Endothelial cell of umbilical vein (primary cell): ENCODE data around the gene MAPK8IP2.

Source experiments
- EZH2 ChIP-seq: IDR thresholded peaks from 2 replicates; pipeline ENCODE4 v1.6.1; 2012; ENCODE audit warnings: borderline replicate concordance, low read depth, mild to moderate bottlenecking, moderate library complexity, low read length, inconsistent platforms; ENCODE audit not compliant: severe bottlenecking
- FOS ChIP-seq: IDR thresholded peaks from 2 replicates; pipeline ENCODE4 v1.6.1; 2011; ENCODE audit warnings: mild to moderate bottlenecking, low read length, moderate library complexity, borderline replicate concordance; ENCODE audit not compliant: insufficient read depth
- JUN ChIP-seq: IDR thresholded peaks from 2 replicates; pipeline ENCODE4 v1.6.1; 2011; ENCODE audit warnings: borderline replicate concordance, low read depth; ENCODE audit not compliant: insufficient read length, insufficient read depth
- MYC ChIP-seq: IDR thresholded peaks from one replicate; pipeline ENCODE4 v1.6.1; 2011; ENCODE audit warnings: mild to moderate bottlenecking, low read depth, low read length
- POLR2A ChIP-seq: IDR thresholded peaks from 2 replicates; pipeline ENCODE4 v1.6.1; 2012; ENCODE audit warnings: low read depth, mild to moderate bottlenecking, control low read depth, low read length
- POLR2AphosphoS5 ChIP-seq: IDR thresholded peaks from 2 replicates; pipeline ENCODE4 v1.6.1; 2012; ENCODE audit warnings: low read depth, mild to moderate bottlenecking, control low read depth, low read length, moderate library complexity; ENCODE audit not compliant: insufficient read depth
- TF ChIP-seq, protein P1 (sequence below), 2 donors: IDR thresholded peaks; 1 replicate in 1 of 2; 2 replicates in 1 of 2; pipeline ENCODE4 v1.5.1; 2011; ENCODE audit warnings: low read length in 2 of 2, mild to moderate bottlenecking in 2 of 2, moderate library complexity in 2 of 2, control low read depth in 1 of 2, inconsistent platforms in 1 of 2, low read depth in 1 of 2; ENCODE audit not compliant: insufficient read depth in 1 of 2; ENCODE audit errors: extremely low read depth in 1 of 2
- TF ChIP-seq, protein P2 (sequence below): IDR thresholded peaks from 2 replicates; pipeline ENCODE4 v1.6.1; 2011; ENCODE audit not compliant: insufficient read depth, insufficient read length

- TF ChIP-seq, protein P1, sequence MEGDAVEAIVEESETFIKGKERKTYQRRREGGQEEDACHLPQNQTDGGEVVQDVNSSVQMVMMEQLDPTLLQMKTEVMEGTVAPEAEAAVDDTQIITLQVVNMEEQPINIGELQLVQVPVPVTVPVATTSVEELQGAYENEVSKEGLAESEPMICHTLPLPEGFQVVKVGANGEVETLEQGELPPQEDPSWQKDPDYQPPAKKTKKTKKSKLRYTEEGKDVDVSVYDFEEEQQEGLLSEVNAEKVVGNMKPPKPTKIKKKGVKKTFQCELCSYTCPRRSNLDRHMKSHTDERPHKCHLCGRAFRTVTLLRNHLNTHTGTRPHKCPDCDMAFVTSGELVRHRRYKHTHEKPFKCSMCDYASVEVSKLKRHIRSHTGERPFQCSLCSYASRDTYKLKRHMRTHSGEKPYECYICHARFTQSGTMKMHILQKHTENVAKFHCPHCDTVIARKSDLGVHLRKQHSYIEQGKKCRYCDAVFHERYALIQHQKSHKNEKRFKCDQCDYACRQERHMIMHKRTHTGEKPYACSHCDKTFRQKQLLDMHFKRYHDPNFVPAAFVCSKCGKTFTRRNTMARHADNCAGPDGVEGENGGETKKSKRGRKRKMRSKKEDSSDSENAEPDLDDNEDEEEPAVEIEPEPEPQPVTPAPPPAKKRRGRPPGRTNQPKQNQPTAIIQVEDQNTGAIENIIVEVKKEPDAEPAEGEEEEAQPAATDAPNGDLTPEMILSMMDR (IDR thresholded peaks at IDR 0.05; ENCODE audit: extremely low read depth in 1 of 2, insufficient read depth in 1 of 2, low read depth in 1 of 2, low read length in 2 of 2): no peak
- no peak for TF ChIP-seq POLR2A
- no peak for TF ChIP-seq POLR2AphosphoS5
- TF ChIP-seq JUN: no peak
- TF ChIP-seq EZH2: no peak
- no peak for TF ChIP-seq MYC
- TF ChIP-seq FOS: no peak
- TF ChIP-seq, protein P2, sequence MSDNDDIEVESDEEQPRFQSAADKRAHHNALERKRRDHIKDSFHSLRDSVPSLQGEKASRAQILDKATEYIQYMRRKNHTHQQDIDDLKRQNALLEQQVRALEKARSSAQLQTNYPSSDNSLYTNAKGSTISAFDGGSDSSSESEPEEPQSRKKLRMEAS: no peak
Measured at GRCh38 chr22:50606946-50607658, 6.5 kb downstream of the MAPK8IP2 start.
